ENCODE measurements around the gene NRXN2. TPM values are rescaled to one million over a fixed set of nuclear protein-coding genes. Genes with fewer than 3 reads are reported as not detected.

Gene NRXN2
- 0.73 TPM for total RNA-seq

- Histone ChIP-seq H3K9me3 (ENCODE audit: low read depth, low read length) (no peaks in the 10 kb centered on the region), H3K27me3 (ENCODE audit: insufficient read depth, low read length) (peaks cover 7% of the 10 kb centered on the region), H3K4me1 (ENCODE audit: insufficient read depth, low read length) (peaks cover 11% of the 10 kb centered on the region), H3K4me3 (ENCODE audit: low read length) (peak within 1 kb of the TSS; percentile 53)
These were observed at the start of gene NRXN2 for GRCh38 chr11:64723117-64723906. Gene NRXN2 (minus strand): TSS chr11:64723197. CDS start chr11:64713699, 9,498 bp downstream.

- Histone ChIP-seq H3K27me3 (ENCODE audit: insufficient read depth, low read length) (no peaks in the 10 kb centered on the region), H3K9me3 (ENCODE audit: low read depth, low read length) (no peaks in the 10 kb centered on the region), H3K4me3 (ENCODE audit: low read length) (no peak overlapping the region), H3K4me1 (ENCODE audit: insufficient read depth, low read length) (peaks cover 90% of the 10 kb centered on the region)
These were observed 49.5 kb upstream of the NRXN2 start for GRCh38 chr11:64772303-64773018.

GRCh38 chr11:64771861-64772260 lies 48.9 kb upstream of the NRXN2 start:
- Histone ChIP-seq H3K27me3 (ENCODE audit: insufficient read depth, low read length) (no peaks in the 10 kb centered on the region), H3K9me3 (ENCODE audit: low read depth, low read length) (no peaks in the 10 kb centered on the region), H3K4me3 (ENCODE audit: low read length) (no peak overlapping the region), H3K4me1 (ENCODE audit: insufficient read depth, low read length) (peaks cover 92% of the 10 kb centered on the region)

- peaks cover 90% of the 10 kb centered on the region for H3K4me1 ChIP-seq (ENCODE audit: insufficient read depth, low read length)
- H3K9me3 ChIP-seq (ENCODE audit: low read depth, low read length) = no peaks in the 10 kb centered on the region
- H3K27me3 ChIP-seq (ENCODE audit: insufficient read depth, low read length) = no peaks in the 10 kb centered on the region
- no peak overlapping the region for H3K4me3 ChIP-seq (ENCODE audit: low read length)
These were observed 47.1 kb upstream of the NRXN2 start for GRCh38 chr11:64770120-64770519.

- Histone ChIP-seq H3K27me3 (ENCODE audit: insufficient read depth, low read length) (no peaks in the 10 kb centered on the region), H3K4me1 (ENCODE audit: insufficient read depth, low read length) (peaks cover 90% of the 10 kb centered on the region)
These were observed 46.3 kb upstream of the NRXN2 start for GRCh38 chr11:64769283-64769682.

GRCh38 chr11:64768300-64768694 lies 45.3 kb upstream of the NRXN2 start:
- H3K27me3 ChIP-seq (ENCODE audit: insufficient read depth, low read length) = no peaks in the 10 kb centered on the region
- no peaks in the 10 kb centered on the region for H3K9me3 ChIP-seq (ENCODE audit: low read depth, low read length)
- no peak overlapping the region for H3K4me3 ChIP-seq (ENCODE audit: low read length)
- H3K4me1 ChIP-seq (ENCODE audit: insufficient read depth, low read length) = peaks cover 91% of the 10 kb centered on the region

More at GRCh38 chr11:64769283-64769682, 46.3 kb upstream of the NRXN2 start:
- Histone ChIP-seq H3K4me3 (ENCODE audit: low read length) (no peak overlapping the region), H3K9me3 (ENCODE audit: low read depth, low read length) (no peaks in the 10 kb centered on the region)

- Histone ChIP-seq H3K27me3 (ENCODE audit: insufficient read depth, low read length) (no peaks in the 10 kb centered on the region), H3K9me3 (ENCODE audit: low read depth, low read length) (no peaks in the 10 kb centered on the region), H3K4me3 (ENCODE audit: low read length) (no peak overlapping the region), H3K4me1 (ENCODE audit: insufficient read depth, low read length) (peaks cover 91% of the 10 kb centered on the region)
These were observed 44.6 kb upstream of the NRXN2 start for GRCh38 chr11:64767344-64768299.

GRCh38 chr11:64766881-64767280 lies 43.9 kb upstream of the NRXN2 start:
- Histone ChIP-seq H3K4me1 (ENCODE audit: insufficient read depth, low read length) (peaks cover 92% of the 10 kb centered on the region), H3K9me3 (ENCODE audit: low read depth, low read length) (no peaks in the 10 kb centered on the region), H3K27me3 (ENCODE audit: insufficient read depth, low read length) (no peaks in the 10 kb centered on the region), H3K4me3 (ENCODE audit: low read length) (no peak overlapping the region)

- Histone ChIP-seq H3K4me1 (ENCODE audit: insufficient read depth, low read length) (peaks cover 92% of the 10 kb centered on the region), H3K4me3 (ENCODE audit: low read length) (no peak overlapping the region), H3K27me3 (ENCODE audit: insufficient read depth, low read length) (no peaks in the 10 kb centered on the region), H3K9me3 (ENCODE audit: low read depth, low read length) (no peaks in the 10 kb centered on the region)
These were observed 43.1 kb upstream of the NRXN2 start for GRCh38 chr11:64765851-64766665.

GRCh38 chr11:64765291-64765850 lies 42.4 kb upstream of the NRXN2 start:
- Histone ChIP-seq H3K9me3 (ENCODE audit: low read depth, low read length) (no peaks in the 10 kb centered on the region), H3K4me3 (ENCODE audit: low read length) (no peak overlapping the region), H3K4me1 (ENCODE audit: insufficient read depth, low read length) (peaks cover 92% of the 10 kb centered on the region), H3K27me3 (ENCODE audit: insufficient read depth, low read length) (no peaks in the 10 kb centered on the region)

- Histone ChIP-seq H3K9me3 (ENCODE audit: low read depth, low read length) (no peaks in the 10 kb centered on the region), H3K27me3 (ENCODE audit: insufficient read depth, low read length) (no peaks in the 10 kb centered on the region), H3K4me1 (ENCODE audit: insufficient read depth, low read length) (peaks cover 92% of the 10 kb centered on the region), H3K4me3 (ENCODE audit: low read length) (no peak overlapping the region)
These were observed 41.8 kb upstream of the NRXN2 start for GRCh38 chr11:64764753-64765152.

GRCh38 chr11:64764040-64764611 lies 41.1 kb upstream of the NRXN2 start:
- Histone ChIP-seq H3K4me1 (ENCODE audit: insufficient read depth, low read length) (peaks cover 96% of the 10 kb centered on the region), H3K4me3 (ENCODE audit: low read length) (no peak overlapping the region), H3K9me3 (ENCODE audit: low read depth, low read length) (no peaks in the 10 kb centered on the region)

GRCh38 chr11:64763526-64764039 lies 40.6 kb upstream of the NRXN2 start:
- no peaks in the 10 kb centered on the region for H3K27me3 ChIP-seq (ENCODE audit: insufficient read depth, low read length)
- no peak overlapping the region for H3K4me3 ChIP-seq (ENCODE audit: low read length)
- no peaks in the 10 kb centered on the region for H3K9me3 ChIP-seq (ENCODE audit: low read depth, low read length)
- H3K4me1 ChIP-seq (ENCODE audit: insufficient read depth, low read length) = peaks cover 92% of the 10 kb centered on the region

More at GRCh38 chr11:64764040-64764611, 41.1 kb upstream of the NRXN2 start:
- no peaks in the 10 kb centered on the region for H3K27me3 ChIP-seq (ENCODE audit: insufficient read depth, low read length)

Data from mononuclear cell (primary cell).